T-cell (primary cell): ENCODE results near the gene MLEC. TPM values are rescaled to one million over a fixed set of nuclear protein-coding genes. Genes with fewer than 3 reads are reported as not detected.

ENCODE experiments used
- ATAC-seq, 4 experiments: fragments of 200-7000 bp in 3 of 4; fragments of 150-1000 bp in 1 of 4; cut with Tn5 transposase; replicated peaks in 1 of 4; 1 replicate in 3 of 4; 2 replicates in 1 of 4; pipeline ENCODE4 v1.10.0; 2021; ENCODE audit warnings: moderate library complexity in 3 of 4, mild to moderate bottlenecking in 2 of 4, moderate number of reproducible peaks in 1 of 4
- CTCF ChIA-PET, 2 donors: fragments of 300-600 bp; sonication (Branson Sonifier 250); formaldehyde crosslinking; loops; one replicate each; lab custom pipeline; 2022; ENCODE audit warnings: antibody characterized with exemption in 2 of 2; lab: Charles Lee
- POLR2A ChIA-PET, 2 donors: fragments of 300-600 bp; sonication (Branson Sonifier 250); formaldehyde crosslinking; loops; one replicate each; lab custom pipeline; 2022; ENCODE audit warnings: antibody characterized with exemption in 2 of 2; lab: Charles Lee
- DNase-seq, 35 experiments: peaks; one replicate each; pipeline versions ENCODE4 v3.0.0 to v3.0.0-alpha.2; 2013 to 2023
- H3K27ac ChIP-seq: one replicate; pipeline ENCODE4 v1.5.1; 2013; ENCODE audit warnings: low read length
- H3K27me3 ChIP-seq, 2 experiments: replicated peaks in 1 of 2; 1 replicate in 1 of 2; 2 replicates in 1 of 2; pipeline versions ENCODE4 v1.6.1 to v1.7.0; 2013; ENCODE audit warnings: low read length in 1 of 2, mixed read lengths in 1 of 2; ENCODE audit not compliant: control insufficient read depth in 2 of 2, insufficient read depth in 2 of 2; ENCODE audit errors: extremely low read depth in 1 of 2
- H3K36me3 ChIP-seq, 2 donors: 1 replicate in 1 of 2; 2 replicates in 1 of 2; pipeline versions ENCODE4 v1.6.1 to v1.7.0; 2013; ENCODE audit warnings: low read length in 1 of 2; ENCODE audit not compliant: control insufficient read depth in 2 of 2, insufficient read depth in 1 of 2; ENCODE audit errors: extremely low read depth in 1 of 2
- H3K4me1 ChIP-seq, 2 experiments: 1 replicate in 1 of 2; 2 replicates in 1 of 2; pipeline versions ENCODE4 v1.6.1 to v1.7.0; 2013; ENCODE audit warnings: low read length in 2 of 2, mixed read lengths in 1 of 2; ENCODE audit not compliant: insufficient read depth in 2 of 2, control insufficient read depth in 1 of 2; ENCODE audit errors: extremely low read depth in 1 of 2
- H3K4me3 ChIP-seq, 2 donors: 1 replicate in 1 of 2; 2 replicates in 1 of 2; pipeline versions ENCODE4 v1.5.1 to v1.7.0; 2013; ENCODE audit warnings: mild to moderate bottlenecking in 2 of 2, low read length in 1 of 2, moderate library complexity in 1 of 2; ENCODE audit not compliant: control insufficient read depth in 1 of 2; ENCODE audit errors: extremely low read depth in 1 of 2
- H3K9me3 ChIP-seq: 2 replicates; pipeline ENCODE4 v1.7.0; 2013
- H3K27ac Mint-ChIP-seq, 2 donors: one replicate each; pipeline ENCODE4 v1.8.0; 2020 to 2021; ENCODE audit warnings: mild to moderate bottlenecking in 2 of 2, mixed read lengths in 2 of 2
- H3K27me3 Mint-ChIP-seq, 2 donors: one replicate each; pipeline ENCODE4 v1.8.0; 2021 to 2022; ENCODE audit warnings: mixed read lengths in 2 of 2
- H3K36me3 Mint-ChIP-seq: one replicate; pipeline ENCODE4 v1.8.0; 2021; ENCODE audit warnings: mixed read lengths
- H3K4me1 Mint-ChIP-seq, 3 donors: one replicate each; pipeline ENCODE4 v1.8.0; 2020 to 2022; ENCODE audit warnings: mixed read lengths in 3 of 3, mild to moderate bottlenecking in 1 of 3
- H3K4me3 Mint-ChIP-seq, 3 donors: one replicate each; pipeline ENCODE4 v1.8.0; 2020 to 2022; ENCODE audit warnings: mild to moderate bottlenecking in 3 of 3, mixed read lengths in 3 of 3, moderate library complexity in 3 of 3
- H3K9me3 Mint-ChIP-seq, 3 donors: one replicate each; pipeline ENCODE4 v1.8.0; 2020 to 2022; ENCODE audit warnings: mixed read lengths in 3 of 3
- WGBS: methylation state at CpG from one replicate; pipeline ENCODE4 v1.1.5; 2013; ENCODE audit warnings: missing lambda C conversion rate; ENCODE audit not compliant: insufficient coverage; 5-methylcytosine and 5-hydroxymethylcytosine counted together
- total RNA-seq, 35 experiments: library from RNA in 6 of 35; stranded (reverse) in 6 of 35; fragments of 120-200 nt in 1 of 35; gene quantifications; one replicate each; pipeline versions ENCODE4 v1.2.1 to v1.2.4 and lab custom pipeline; 2013 to 2026

Gene MLEC
- total RNA-seq, 5 donors from 2014 or later (not counting 1 experiment from before 2014, with no cell fraction given), result 26.3 to 61.3 (median 55.3) TPM

GRCh38 chr12:120720234-120720986 lies 33.5 kb downstream of the MLEC start:
- H3K27ac Mint-ChIP-seq, result no peak overlapping the region
- peaks cover 59% of the 10 kb centered on the region for H3K36me3 Mint-ChIP-seq

GRCh38 chr12:120720987-120721801 lies 34.2 kb downstream of the MLEC start:
- H3K36me3 Mint-ChIP-seq, result peaks cover 59% of the 10 kb centered on the region
- H3K27ac Mint-ChIP-seq, result no peak overlapping the region
- POLR2A ChIA-PET, result no interaction called here

More at GRCh38 chr12:120720234-120720986, 33.5 kb downstream of the MLEC start:
- no peaks in the 10 kb centered on the region for H3K9me3 Mint-ChIP-seq
- H3K27me3 ChIP-seq, result no peaks in the 10 kb centered on the region
- H3K27ac ChIP-seq, result no peak overlapping the region
- POLR2A ChIA-PET, result no interaction called here
- H3K4me3 Mint-ChIP-seq, result no peak overlapping the region
- DNase-seq, result no peak
- ATAC-seq, result no peak
- no peak overlapping the region for H3K4me3 ChIP-seq
- peaks cover 10 to 22% (median 20%) of the 10 kb centered on the region in 3 donors for H3K4me1 Mint-ChIP-seq
- whole genome bisulfite sequencing, result 92% methylated on average over 2 of the region's 7 CpGs
- no peaks in the 10 kb centered on the region for H3K27me3 Mint-ChIP-seq
- H3K4me1 ChIP-seq, result peaks cover 0 to 8% of the 10 kb centered on the region in 2 experiments
- CTCF ChIA-PET, result interaction anchor here in 1 of 2 donors (0.5 kb wide), 1 partner anchor 153 kb away, joined by 3 read pairs; no protein-coding TSS in a partner anchor
- no peaks in the 10 kb centered on the region for H3K9me3 ChIP-seq
- peaks cover 22 to 66% of the 10 kb centered on the region in 2 donors for H3K36me3 ChIP-seq

GRCh38 chr12:120721866-120722265 lies 34.9 kb downstream of the MLEC start:
- H3K9me3 ChIP-seq, result no peaks in the 10 kb centered on the region
- peaks cover 0 to 19% of the 10 kb centered on the region in 2 experiments for H3K4me1 ChIP-seq
- no peak overlapping the region for H3K4me3 Mint-ChIP-seq
- no peak overlapping the region for H3K4me3 ChIP-seq
- H3K27me3 ChIP-seq, result no peaks in the 10 kb centered on the region
- peaks cover 52% of the 10 kb centered on the region for H3K36me3 Mint-ChIP-seq
- no peaks in the 10 kb centered on the region for H3K27me3 Mint-ChIP-seq
- H3K27ac Mint-ChIP-seq, result no peak overlapping the region
- POLR2A ChIA-PET, result no interaction called here
- peaks cover 19 to 33% (median 26%) of the 10 kb centered on the region in 3 donors for H3K4me1 Mint-ChIP-seq
- no peaks in the 10 kb centered on the region for H3K9me3 Mint-ChIP-seq
- no peak for ATAC-seq
- CTCF ChIA-PET, result no interaction called here
- DNase-seq, result no peak
- no peak overlapping the region for H3K27ac ChIP-seq
- WGBS, result 100% methylated on average over 2 of the region's 3 CpGs
- H3K36me3 ChIP-seq, result peaks cover 20 to 56% of the 10 kb centered on the region in 2 donors

More at GRCh38 chr12:120720987-120721801, 34.2 kb downstream of the MLEC start:
- 86% methylated on average over 7 of the region's 10 CpGs for WGBS
- H3K9me3 ChIP-seq, result no peaks in the 10 kb centered on the region
- ATAC-seq (no peak), DNase-seq (no peak)
- peaks cover 22 to 63% of the 10 kb centered on the region in 2 donors for H3K36me3 ChIP-seq
- Mint-ChIP-seq H3K9me3 (no peaks in the 10 kb centered on the region), H3K4me3 (no peak overlapping the region), H3K4me1 (peaks cover 14 to 26% (median 22%) of the 10 kb centered on the region in 3 donors), H3K27me3 (no peaks in the 10 kb centered on the region)
- CTCF ChIA-PET, result no interaction called here
- no peaks in the 10 kb centered on the region for H3K27me3 ChIP-seq
- peaks cover 0 to 13% of the 10 kb centered on the region in 2 experiments for H3K4me1 ChIP-seq
- H3K27ac ChIP-seq, result no peak overlapping the region
- H3K4me3 ChIP-seq, result no peak overlapping the region

GRCh38 chr12:120722784-120723183 lies 35.8 kb downstream of the MLEC start:
- Histone ChIP-seq H3K36me3 (peaks cover 17 to 53% of the 10 kb centered on the region in 2 donors), H3K4me3 (no peak overlapping the region), H3K9me3 (no peaks in the 10 kb centered on the region), H3K4me1 (peaks cover 0 to 22% of the 10 kb centered on the region in 2 experiments), H3K27me3 (no peaks in the 10 kb centered on the region), H3K27ac (no peak overlapping the region)
- Mint-ChIP-seq H3K36me3 (peaks cover 48% of the 10 kb centered on the region), H3K27ac (no peak overlapping the region), H3K27me3 (no peaks in the 10 kb centered on the region), H3K4me1 (peaks cover 19 to 34% (median 27%) of the 10 kb centered on the region in 3 donors), H3K9me3 (no peaks in the 10 kb centered on the region), H3K4me3 (no peak overlapping the region)
- DNase-seq, result no peak
- ChIA-PET POLR2A (interaction anchor here in 1 of 2 donors (0.6 kb wide), 1 partner anchor 236 kb away, joined by 8 read pairs; no protein-coding TSS in a partner anchor), CTCF (no interaction called here)
- no peak for ATAC-seq
- WGBS, result 100% methylated on average over 1 of the region's 2 CpGs

GRCh38 chr12:120724720-120725119 lies 37.8 kb downstream of the MLEC start:
- Histone ChIP-seq H3K27ac (no peak overlapping the region), H3K36me3 (peaks cover 12 to 40% of the 10 kb centered on the region in 2 donors), H3K4me1 (peaks cover 0 to 22% of the 10 kb centered on the region in 2 experiments), H3K9me3 (no peaks in the 10 kb centered on the region), H3K4me3 (no peak overlapping the region), H3K27me3 (no peaks in the 10 kb centered on the region)
- DNase-seq, result no peak
- H3K9me3 Mint-ChIP-seq, result no peaks in the 10 kb centered on the region
- no peak for ATAC-seq
- POLR2A ChIA-PET, result interaction anchor here in 1 of 2 donors (0.6 kb wide), 1 partner anchor 13 kb away, joined by 3 read pairs; no protein-coding TSS in a partner anchor
- no peaks in the 10 kb centered on the region for H3K27me3 Mint-ChIP-seq
- H3K27ac Mint-ChIP-seq, result no peak overlapping the region
- CTCF ChIA-PET, result interaction anchor here in 1 of 2 donors (0.6 to 0.7 kb wide), 2 partner anchors 84 to 1427 kb away, joined by 3 to 5 read pairs; partner anchors contain the start of gene CABP1
- peaks cover 19 to 25% (median 23%) of the 10 kb centered on the region in 3 donors for H3K4me1 Mint-ChIP-seq
- H3K36me3 Mint-ChIP-seq, result peaks cover 35% of the 10 kb centered on the region
- 89% methylated on average over 4 of the region's 5 CpGs for WGBS
- peak overlapping the region; percentile 87 to 90 (median 88) for H3K4me3 Mint-ChIP-seq
